CD1c-positive myeloid dendritic cell (primary cell): ENCODE data around the gene FBLN2.

Experiments
- DNase-seq: peaks from one replicate; pipeline ENCODE4 v3.0.0-alpha.2; 2016; ENCODE audit errors: extremely low spot score

Gene FBLN2

DNA sequence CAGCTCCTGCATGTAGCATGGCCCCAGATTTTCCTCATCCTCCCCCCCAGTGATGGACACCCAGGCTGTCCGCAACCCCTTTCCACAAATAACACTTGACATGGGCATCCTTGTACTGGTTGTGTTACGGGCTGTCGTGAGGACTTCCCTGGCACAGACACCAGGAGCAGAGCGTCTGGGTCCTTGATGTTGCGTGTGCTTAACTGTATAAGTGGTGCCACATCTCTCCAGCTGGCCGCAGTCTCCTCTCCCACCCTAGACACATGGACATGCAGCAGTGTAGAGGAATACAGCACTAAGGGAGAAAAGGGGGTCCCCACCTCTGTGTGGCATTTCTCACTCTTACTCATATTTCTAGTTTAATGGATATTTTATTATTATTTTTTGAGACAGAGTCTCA, 56.6 kb downstream of the FBLN2 start:
- no peak for DNase-seq

GRCh38 chr3:13607821-13608597, 59.1 kb downstream of the FBLN2 start:
- DNase-seq = no peak

DNA sequence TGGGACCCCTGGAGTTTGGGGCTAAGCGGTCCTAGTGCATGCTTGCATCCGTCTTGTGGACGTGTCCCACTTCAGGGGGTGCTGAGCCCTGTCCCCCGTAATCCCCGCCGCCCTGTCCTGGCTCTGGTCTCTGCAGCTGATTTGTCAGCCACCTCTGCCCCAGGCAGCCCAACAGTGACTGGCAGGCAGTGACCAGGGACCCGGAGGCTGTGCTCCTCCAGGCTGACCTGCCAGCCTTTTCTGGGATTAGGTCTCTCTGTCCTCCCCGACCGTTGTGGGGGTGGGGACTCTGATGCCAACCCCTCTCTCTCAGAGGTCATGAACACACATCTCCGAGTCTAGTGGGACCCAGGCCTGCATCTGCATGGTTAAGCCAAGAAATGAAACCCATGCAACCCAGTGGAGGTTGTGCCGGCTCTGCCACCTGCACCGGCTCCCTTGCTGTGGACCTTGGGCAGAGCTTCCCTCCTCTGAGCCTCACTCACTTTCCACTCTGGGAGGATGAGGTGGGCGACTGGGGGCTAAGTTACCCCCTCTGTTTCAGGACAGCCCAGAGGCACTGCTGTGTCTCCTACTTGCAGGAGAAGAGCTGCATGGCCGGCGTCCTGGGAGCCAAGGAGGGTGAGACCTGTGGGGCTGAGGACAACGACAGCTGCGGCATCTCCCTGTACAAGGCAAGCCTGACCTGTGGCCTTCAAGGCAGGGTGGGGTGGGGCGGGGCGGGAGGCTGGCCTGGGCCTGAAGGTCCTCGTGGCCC, 60.2 kb downstream of the FBLN2 start:
- DNase-seq = no peak

DNA sequence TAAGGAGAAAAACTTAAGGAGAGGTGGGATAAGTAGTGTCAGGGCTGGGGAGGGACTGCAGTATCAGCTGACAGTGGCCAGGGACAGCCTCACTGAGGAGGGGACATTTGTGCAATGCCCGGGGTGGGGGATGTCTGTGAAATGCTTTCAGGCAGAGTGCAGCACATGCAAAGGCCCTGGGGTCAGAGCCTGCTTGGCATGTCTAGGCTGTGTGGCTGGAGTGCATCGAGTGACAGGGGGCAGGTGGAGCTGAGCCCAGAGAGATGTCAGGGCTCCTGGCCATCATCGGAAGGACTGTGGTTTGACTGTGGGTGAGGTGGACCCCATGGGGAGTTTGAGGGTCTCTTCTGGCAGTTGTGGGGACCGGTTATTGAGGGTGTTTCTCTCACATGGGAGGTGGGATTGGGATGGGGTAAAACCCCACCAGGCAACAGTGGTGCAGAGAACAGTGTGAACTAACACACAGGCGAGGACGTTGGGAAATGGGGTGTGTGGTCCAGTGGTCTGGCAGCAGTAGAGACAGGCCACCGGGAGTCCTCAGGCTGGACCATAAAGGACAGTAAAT, 61.2 kb downstream of the FBLN2 start:
- no peak for DNase-seq

DNA sequence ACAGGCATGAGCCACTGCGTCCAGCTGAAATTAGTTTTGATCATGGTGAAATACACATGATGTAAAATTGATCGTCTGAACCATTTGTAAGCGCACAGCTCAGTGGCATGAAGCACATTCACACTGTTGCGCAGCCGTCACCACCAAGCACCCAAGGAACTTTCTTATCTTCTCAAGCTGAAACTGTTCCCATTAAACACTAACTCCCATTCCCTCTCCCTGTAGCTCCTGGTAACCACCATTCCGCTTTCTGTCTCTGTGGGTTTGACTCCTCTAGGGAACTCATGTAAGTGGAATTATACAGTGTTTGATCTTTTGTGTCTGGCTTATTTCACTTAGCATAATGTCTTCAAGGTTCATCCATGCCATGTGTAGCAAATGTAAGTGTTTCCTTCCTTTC, 62.3 kb downstream of the FBLN2 start:
- DNase-seq = no peak

- DNase-seq = peak; percentile 2
Measured at GRCh38 chr3:13612829-13613228, 63.9 kb downstream of the FBLN2 start.

- DNase-seq = no peak
Measured at GRCh38 chr3:13613343-13614190, 64.6 kb downstream of the FBLN2 start.

GRCh38 chr3:13614607-13615006, 65.7 kb downstream of the FBLN2 start:
- no peak for DNase-seq

- no peak for DNase-seq
Measured at GRCh38 chr3:13615019-13615528, 66.1 kb downstream of the FBLN2 start.

GRCh38 chr3:13616359-13616758, 67.4 kb downstream of the FBLN2 start:
- DNase-seq = no peak

DNA sequence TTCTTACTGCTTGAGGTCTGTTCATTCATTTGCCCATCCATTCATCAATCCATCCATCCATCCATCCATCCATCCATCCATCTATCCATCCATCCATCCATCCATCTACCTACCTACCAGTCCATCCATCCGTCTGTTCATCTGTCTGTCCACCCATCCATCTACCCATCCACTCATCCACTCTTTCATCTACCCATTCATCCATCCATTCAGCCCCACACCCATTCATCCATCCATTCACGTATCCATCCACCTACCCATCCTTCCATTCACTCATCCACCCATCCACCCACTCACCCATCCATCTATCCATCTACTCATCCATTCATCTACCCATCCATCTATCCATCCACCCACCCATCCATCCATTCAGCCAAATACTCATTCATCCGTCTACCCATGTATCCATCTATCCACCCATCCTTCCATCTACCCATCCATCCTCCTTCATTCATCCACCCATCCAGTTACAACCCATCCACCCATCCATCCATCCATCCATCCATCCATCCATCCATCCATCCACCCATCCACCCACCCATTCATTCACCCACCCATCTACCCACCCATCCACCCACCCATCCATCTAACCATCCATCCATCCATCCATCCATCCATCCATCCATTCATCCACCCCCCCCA, 68.3 kb downstream of the FBLN2 start:
- no peak for DNase-seq

DNA sequence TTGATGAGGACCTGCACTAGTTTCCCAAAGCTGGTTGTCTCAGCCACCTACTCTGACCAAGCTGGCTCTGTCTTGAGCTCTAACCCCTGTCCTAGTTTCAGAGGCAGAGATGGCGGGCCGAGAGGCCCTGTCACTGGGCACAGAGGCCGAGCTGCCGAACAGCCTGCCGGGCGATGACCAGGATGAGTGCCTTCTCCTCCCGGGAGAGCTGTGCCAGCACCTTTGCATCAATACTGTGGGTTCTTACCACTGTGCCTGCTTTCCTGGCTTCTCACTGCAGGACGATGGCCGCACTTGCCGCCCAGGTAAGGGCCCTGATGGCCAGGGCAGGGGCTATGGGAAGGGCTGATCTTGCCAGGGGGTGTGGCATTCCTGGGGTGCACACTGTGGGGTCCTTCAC, 69.1 kb downstream of the FBLN2 start:
- DNase-seq = no peak

- no peak for DNase-seq
Measured at GRCh38 chr3:13618836-13619235, 69.9 kb downstream of the FBLN2 start.

DNA sequence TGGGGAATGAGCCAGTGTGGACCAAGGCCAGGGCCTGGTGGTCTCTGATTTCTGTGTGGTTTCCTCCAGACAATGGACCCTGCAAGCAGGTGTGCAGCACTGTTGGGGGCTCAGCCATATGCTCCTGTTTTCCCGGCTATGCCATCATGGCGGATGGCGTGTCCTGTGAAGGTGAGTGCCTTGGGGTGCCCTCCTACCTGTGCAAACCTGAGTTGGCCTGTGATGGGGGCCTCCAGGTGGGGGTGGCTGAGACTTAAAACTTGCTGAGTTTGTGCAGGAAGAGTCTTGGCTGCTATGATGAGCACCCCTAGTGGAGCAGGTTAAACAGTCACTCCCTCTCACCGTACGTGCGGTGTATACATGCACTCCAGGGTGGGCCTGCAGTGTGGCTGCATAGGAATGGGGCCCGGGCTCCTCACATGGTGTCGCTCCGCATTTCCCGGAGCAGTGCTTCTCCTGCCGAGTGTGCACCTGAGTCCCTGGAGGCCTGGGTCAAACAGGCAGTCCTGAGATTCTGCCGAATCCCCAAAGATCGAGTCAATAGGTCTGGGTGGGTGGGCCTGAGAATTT, 70.8 kb downstream of the FBLN2 start:
- DNase-seq = no peak

DNA sequence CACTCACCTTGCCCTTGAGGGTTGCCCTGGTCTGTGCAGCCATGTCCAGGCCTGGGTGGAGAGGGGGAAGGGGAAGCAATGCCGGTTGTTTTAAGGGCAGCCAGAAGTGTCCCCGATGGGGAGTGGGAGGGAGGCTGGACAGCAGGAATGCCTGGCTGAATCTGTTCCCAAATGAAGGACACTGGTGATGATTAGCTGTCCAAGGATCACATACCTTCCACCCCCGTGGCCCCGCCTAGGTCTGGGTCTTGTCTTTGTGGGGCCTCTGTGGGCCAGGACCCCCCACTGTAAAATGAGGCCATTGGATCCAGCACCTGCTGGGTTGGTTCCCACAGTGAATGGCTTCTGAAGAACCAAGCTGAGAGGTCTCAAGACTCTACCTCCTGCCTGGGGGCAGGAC, 71.4 kb downstream of the FBLN2 start:
- DNase-seq = no peak

GRCh38 chr3:13620776-13621365, 71.9 kb downstream of the FBLN2 start:
- DNase-seq = no peak

GRCh38 chr3:13621381-13622221, 72.7 kb downstream of the FBLN2 start:
- DNase-seq = peak; percentile 2

DNA sequence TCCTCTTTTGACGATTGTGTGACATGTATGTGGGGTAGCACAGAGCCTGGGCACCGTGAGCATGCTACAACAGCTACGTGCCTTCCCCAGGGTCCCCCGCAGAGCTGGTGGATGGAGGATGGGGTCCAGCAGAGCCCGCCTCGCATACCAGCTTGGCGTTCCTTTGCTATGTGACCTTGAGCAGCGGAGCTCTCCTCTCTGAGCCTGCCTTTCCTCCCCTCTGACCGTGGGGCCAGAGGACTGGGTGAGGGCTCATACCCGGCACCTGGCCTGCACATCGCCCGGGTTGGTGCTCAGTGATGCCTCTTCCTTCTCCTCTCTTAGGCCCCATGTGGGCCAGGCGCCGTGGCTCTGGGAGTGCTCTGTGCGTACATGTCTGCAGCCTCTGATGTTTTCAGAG, 73.4 kb downstream of the FBLN2 start:
- DNase-seq = no peak

GRCh38 chr3:13623101-13623654, 74.3 kb downstream of the FBLN2 start:
- DNase-seq = no peak
